ENCODE measurements around the gene GRIP2.

GRIP2 gene

GRCh38 chr3:14554715-14555114, 14.6 kb upstream of the GRIP2 start:
- TF ChIP-seq CTCF (conservative IDR thresholded peaks at IDR 0.05; ENCODE audit: low read depth), result no peak
- DNase-seq (ENCODE audit: low spot score), result no peak
- no peak overlapping the region for H3K27ac ChIP-seq
- POLR2A ChIA-PET (ENCODE audit: low non-redundant PET), result no interaction called here
- CTCF ChIA-PET, result no interaction called here

- no peak for DNase-seq (ENCODE audit: low spot score)
- TF ChIP-seq CTCF (conservative IDR thresholded peaks at IDR 0.05; ENCODE audit: low read depth), result no peak
- H3K27ac ChIP-seq, result no peak overlapping the region
- POLR2A ChIA-PET (ENCODE audit: low non-redundant PET), result no interaction called here
- CTCF ChIA-PET, result no interaction called here
Measured at GRCh38 chr3:14553871-14554270, 13.7 kb upstream of the GRIP2 start.

GRCh38 chr3:14552717-14553116, 12.6 kb upstream of the GRIP2 start:
- no peak for TF ChIP-seq CTCF (conservative IDR thresholded peaks at IDR 0.05; ENCODE audit: low read depth)
- no peak overlapping the region for H3K27ac ChIP-seq
- no peak for DNase-seq (ENCODE audit: low spot score)
- ChIA-PET POLR2A (ENCODE audit: low non-redundant PET) (no interaction called here), CTCF (interaction anchor here (0.6 kb wide), 1 partner anchor 98 kb away, joined by 3 read pairs; no protein-coding TSS in a partner anchor)

- no peak for TF ChIP-seq CTCF (conservative IDR thresholded peaks at IDR 0.05; ENCODE audit: low read depth)
- CTCF ChIA-PET, result interaction anchor here (0.6 to 0.7 kb wide), 2 partner anchors 64 to 98 kb away, joined by 3 read pairs; no protein-coding TSS in a partner anchor
- POLR2A ChIA-PET (ENCODE audit: low non-redundant PET), result no interaction called here
- H3K27ac ChIP-seq, result no peak overlapping the region
- DNase-seq (ENCODE audit: low spot score), result no peak
Measured at GRCh38 chr3:14552041-14552648, 12.0 kb upstream of the GRIP2 start.

- peak; percentile 4 for DNase-seq (ENCODE audit: low spot score)
- ChIA-PET CTCF (interaction anchor here (0.6 kb wide), 1 partner anchor 11 kb away, joined by 3 read pairs; no protein-coding TSS in a partner anchor), POLR2A (ENCODE audit: low non-redundant PET) (no interaction called here)
- TF ChIP-seq CTCF (conservative IDR thresholded peaks at IDR 0.05; ENCODE audit: low read depth), result no peak
- H3K27ac ChIP-seq, result no peak overlapping the region
Measured at GRCh38 chr3:14550651-14551611, 10.8 kb upstream of the GRIP2 start.

- ChIA-PET CTCF (interaction anchor here (0.6 to 0.9 kb wide), 2 partner anchors 24 to 40 kb away, joined by 3 read pairs; no protein-coding TSS in a partner anchor), POLR2A (ENCODE audit: low non-redundant PET) (no interaction called here)
Measured at GRCh38 chr3:14550181-14550580, 10.0 kb upstream of the GRIP2 start.

More at GRCh38 chr3:14550181-14550580, 10.0 kb upstream of the GRIP2 start:
- DNase-seq (ENCODE audit: low spot score), result no peak
- no peak for TF ChIP-seq CTCF (conservative IDR thresholded peaks at IDR 0.05; ENCODE audit: low read depth)
- H3K27ac ChIP-seq, result no peak overlapping the region
